Activated CD4-positive, alpha-beta memory T cell treated with anti-CD3 and anti-CD28 coated beads, Interleukin-2, amount 10 ng/mL, durations not matched to agents 7 days and 5 days (primary cell): ENCODE measurements around the gene ASMTL. TPM values are rescaled to one million over a fixed set of nuclear protein-coding genes. Genes with fewer than 3 reads are reported as not detected.
"Not testable (repeated sequence)": the region's sequence is repeated elsewhere in the genome, so short reads cannot be mapped to it uniquely, and the experiment has no call there.

Experiments
- CTCF ChIA-PET: fragments of 350-600 bp; sonication (Branson Sonifier 250); formaldehyde crosslinking; loops from one replicate; lab custom pipeline; 2021; ENCODE audit warnings: antibody characterized with exemption, inconsistent platforms; lab: Charles Lee
- POLR2A ChIA-PET: fragments of 350-600 bp; sonication (Branson Sonifier 250); formaldehyde crosslinking; loops from one replicate; lab custom pipeline; 2021; ENCODE audit warnings: antibody characterized with exemption; lab: Charles Lee
- DNase-seq: peaks from one replicate; pipeline ENCODE4 v3.0.0-alpha.2; 2020
- H3K27ac Mint-ChIP-seq: one replicate; pipeline ENCODE4 v1.8.0; 2021; ENCODE audit warnings: mild to moderate bottlenecking, mixed read lengths
- H3K27me3 Mint-ChIP-seq: one replicate; pipeline ENCODE4 v1.8.0; 2021; ENCODE audit warnings: mixed read lengths
- H3K36me3 Mint-ChIP-seq: one replicate; pipeline ENCODE4 v1.8.0; 2021; ENCODE audit warnings: low read depth, mixed read lengths
- H3K4me1 Mint-ChIP-seq: one replicate; pipeline ENCODE4 v1.8.0; 2021; ENCODE audit warnings: mixed read lengths
- H3K4me3 Mint-ChIP-seq: one replicate; pipeline ENCODE4 v1.8.0; 2021; ENCODE audit warnings: mild to moderate bottlenecking, mixed read lengths
- H3K9me3 Mint-ChIP-seq: one replicate; pipeline ENCODE4 v1.8.0; 2021; ENCODE audit warnings: mixed read lengths
- total RNA-seq, 2 experiments: library from RNA; stranded (reverse); gene quantifications; one replicate each; pipeline ENCODE4 v1.2.3, GENCODE V29; 2021

The ASMTL gene
- total RNA-seq, 2 experiments from 2014 or later = 62.2 to 63.3 TPM

- CTCF ChIA-PET, H3K27ac Mint-ChIP-seq, H3K4me3 Mint-ChIP-seq, H3K27me3 Mint-ChIP-seq, POLR2A ChIA-PET: not testable (repeated sequence)
- peak; percentile 20 for DNase-seq
- H3K36me3 Mint-ChIP-seq = peaks cover 75% of the 10 kb centered on the region
- peaks cover 26% of the 10 kb centered on the region for H3K4me1 Mint-ChIP-seq
- peaks cover 51% of the 10 kb centered on the region for H3K9me3 Mint-ChIP-seq
Measured at GRCh38 chrX:1446984-1447968, 5.4 kb downstream of the ASMTL start.

- Mint-ChIP-seq H3K4me1 (peaks cover 21% of the 10 kb centered on the region), H3K4me3 (no peak overlapping the region), H3K36me3 (peaks cover 81% of the 10 kb centered on the region), H3K27me3 (no peaks in the 10 kb centered on the region), H3K27ac (no peak overlapping the region), H3K9me3 (peaks cover 48% of the 10 kb centered on the region)
- peak; percentile 12 for DNase-seq
- CTCF ChIA-PET = no interaction called here
- POLR2A ChIA-PET = no interaction called here
Measured at GRCh38 chrX:1444561-1445500, 7.9 kb downstream of the ASMTL start.

DNA sequence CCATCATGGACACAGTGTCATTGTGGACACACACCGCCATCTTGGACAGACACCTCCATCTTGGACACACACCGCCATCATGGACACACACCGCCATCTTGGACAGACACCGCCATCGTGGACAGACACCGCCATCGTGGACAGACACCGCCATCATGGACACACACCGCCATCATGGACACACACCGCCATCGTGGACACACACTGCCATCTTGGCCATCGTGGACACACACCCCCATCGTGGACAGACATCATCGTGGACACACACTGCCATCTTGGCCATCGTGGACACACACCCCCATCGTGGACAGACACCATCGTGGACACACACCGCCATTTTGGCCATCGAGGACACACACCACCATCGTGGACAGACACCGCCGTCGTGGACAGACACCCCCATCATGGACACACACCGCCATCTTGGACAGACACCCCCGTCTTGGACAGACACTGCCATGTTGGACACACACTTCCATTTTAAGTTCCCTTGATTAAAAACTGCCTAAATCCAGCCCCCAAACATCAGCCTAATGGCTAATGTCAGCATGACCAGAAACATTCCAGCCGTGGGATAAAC, 9.1 kb downstream of the ASMTL start:
- Mint-ChIP-seq H3K4me3 (no peak overlapping the region), H3K27ac (no peak overlapping the region), H3K27me3 (no peaks in the 10 kb centered on the region), H3K9me3 (peaks cover 37% of the 10 kb centered on the region), H3K4me1 (peaks cover 13% of the 10 kb centered on the region), H3K36me3 (peaks cover 78% of the 10 kb centered on the region)
- CTCF ChIA-PET = no interaction called here
- DNase-seq = no peak
- POLR2A ChIA-PET = no interaction called here

GRCh38 chrX:1442724-1443367, 9.9 kb downstream of the ASMTL start:
- peaks cover 31% of the 10 kb centered on the region for H3K9me3 Mint-ChIP-seq
- no peak overlapping the region for H3K4me3 Mint-ChIP-seq
- DNase-seq = no peak
- H3K4me1 Mint-ChIP-seq = peaks cover 8% of the 10 kb centered on the region
- CTCF ChIA-PET = no interaction called here
- no peak overlapping the region for H3K27ac Mint-ChIP-seq
- no peaks in the 10 kb centered on the region for H3K27me3 Mint-ChIP-seq
- H3K36me3 Mint-ChIP-seq = peaks cover 77% of the 10 kb centered on the region
- POLR2A ChIA-PET = no interaction called here

DNA sequence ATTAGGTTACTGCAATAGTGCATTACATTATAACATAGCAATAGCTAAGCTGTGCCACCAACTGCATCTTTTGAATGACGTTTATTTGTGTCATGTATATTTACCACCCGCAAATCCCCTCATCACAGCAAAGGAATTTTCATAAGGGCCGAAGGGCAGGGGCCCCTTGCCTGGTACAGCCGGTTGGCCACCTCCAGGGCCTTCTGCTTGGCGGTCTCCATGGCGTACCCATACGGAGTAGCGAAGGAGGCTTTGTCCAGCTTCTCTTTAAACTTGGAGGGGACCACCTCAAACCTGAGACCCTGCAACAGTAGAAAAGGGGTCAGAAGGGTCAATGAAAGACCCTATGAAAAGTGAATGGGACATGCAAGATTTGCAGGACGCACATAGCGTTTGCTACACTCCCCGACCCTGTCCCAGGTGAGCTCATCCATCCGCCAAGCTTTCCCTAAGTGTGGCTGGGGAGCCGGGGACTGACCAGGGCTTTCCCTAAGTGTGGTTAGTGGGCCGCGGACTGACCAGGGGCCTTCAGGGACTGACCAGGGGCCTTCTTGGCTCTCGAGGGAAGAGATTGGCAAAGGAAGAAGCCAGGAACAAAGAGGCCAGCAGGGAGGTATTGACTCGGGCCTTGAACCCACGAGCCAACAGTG, 10.6 kb downstream of the ASMTL start:
- H3K36me3 Mint-ChIP-seq = peaks cover 77% of the 10 kb centered on the region
- no peak overlapping the region for H3K4me3 Mint-ChIP-seq
- no peaks in the 10 kb centered on the region for H3K27me3 Mint-ChIP-seq
- CTCF ChIA-PET = no interaction called here
- peaks cover 25% of the 10 kb centered on the region for H3K9me3 Mint-ChIP-seq
- no peak overlapping the region for H3K27ac Mint-ChIP-seq
- DNase-seq = no peak
- H3K4me1 Mint-ChIP-seq = peaks cover 2% of the 10 kb centered on the region
- POLR2A ChIA-PET = no interaction called here

DNA sequence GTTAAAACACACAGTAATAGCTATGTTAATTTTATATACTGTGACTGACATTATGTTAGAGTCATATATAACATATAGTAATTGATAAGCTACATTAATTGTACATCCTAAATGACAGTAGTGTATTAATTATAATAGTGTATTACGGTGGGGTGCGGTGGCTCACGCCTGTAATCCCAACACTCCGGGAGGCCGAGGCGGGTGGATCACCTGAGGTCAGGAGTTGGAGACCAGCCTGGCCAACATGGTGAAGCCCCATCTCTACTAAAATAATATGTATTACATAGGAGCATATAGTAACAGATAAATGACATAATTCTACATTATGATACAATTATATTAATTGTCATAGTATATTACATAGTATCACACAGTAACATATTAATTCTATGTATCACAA, 12.2 kb downstream of the ASMTL start:
- H3K4me3 Mint-ChIP-seq = no peak overlapping the region
- no peaks in the 10 kb centered on the region for H3K27me3 Mint-ChIP-seq
- peaks cover 19% of the 10 kb centered on the region for H3K9me3 Mint-ChIP-seq
- CTCF ChIA-PET = no interaction called here
- H3K36me3 Mint-ChIP-seq = peaks cover 77% of the 10 kb centered on the region
- no peak overlapping the region for H3K27ac Mint-ChIP-seq
- POLR2A ChIA-PET = no interaction called here
- DNase-seq = no peak
- H3K4me1 Mint-ChIP-seq = no peaks in the 10 kb centered on the region

GRCh38 chrX:1435241-1435895, 17.3 kb downstream of the ASMTL start:
- H3K27me3 Mint-ChIP-seq = no peaks in the 10 kb centered on the region

DNA sequence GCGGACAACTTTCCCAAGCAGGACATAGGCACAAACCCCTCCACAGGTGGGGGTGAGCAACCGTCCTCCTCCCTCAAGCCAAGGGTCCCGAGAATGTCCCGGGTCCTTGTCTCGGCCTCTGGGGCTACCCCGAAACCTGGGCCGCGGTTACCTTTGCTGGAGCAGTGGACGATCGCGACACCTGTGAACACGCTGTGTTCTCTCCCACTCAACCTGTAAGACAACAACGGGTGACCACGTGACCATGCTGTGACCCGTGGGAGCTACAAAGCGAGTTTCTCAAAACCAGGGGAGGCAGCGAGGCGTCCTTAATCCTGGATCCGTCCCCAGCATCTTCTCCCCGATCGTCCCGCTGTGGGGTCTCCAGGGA, 17.9 kb downstream of the ASMTL start:
- no peaks in the 10 kb centered on the region for H3K4me1 Mint-ChIP-seq
- DNase-seq = no peak
- H3K36me3 Mint-ChIP-seq = peaks cover 59% of the 10 kb centered on the region
- no peaks in the 10 kb centered on the region for H3K27me3 Mint-ChIP-seq
- no peak overlapping the region for H3K4me3 Mint-ChIP-seq
- ChIA-PET CTCF (no interaction called here), POLR2A (no interaction called here)
- no peak overlapping the region for H3K27ac Mint-ChIP-seq
- H3K9me3 Mint-ChIP-seq = no peaks in the 10 kb centered on the region

More at GRCh38 chrX:1435241-1435895, 17.3 kb downstream of the ASMTL start:
- DNase-seq = no peak
- H3K4me1 Mint-ChIP-seq = no peaks in the 10 kb centered on the region
- H3K9me3 Mint-ChIP-seq = no peaks in the 10 kb centered on the region
- H3K4me3 Mint-ChIP-seq = no peak overlapping the region
- POLR2A ChIA-PET = no interaction called here
- H3K36me3 Mint-ChIP-seq = peaks cover 59% of the 10 kb centered on the region
- no peak overlapping the region for H3K27ac Mint-ChIP-seq
- CTCF ChIA-PET = no interaction called here

DNA sequence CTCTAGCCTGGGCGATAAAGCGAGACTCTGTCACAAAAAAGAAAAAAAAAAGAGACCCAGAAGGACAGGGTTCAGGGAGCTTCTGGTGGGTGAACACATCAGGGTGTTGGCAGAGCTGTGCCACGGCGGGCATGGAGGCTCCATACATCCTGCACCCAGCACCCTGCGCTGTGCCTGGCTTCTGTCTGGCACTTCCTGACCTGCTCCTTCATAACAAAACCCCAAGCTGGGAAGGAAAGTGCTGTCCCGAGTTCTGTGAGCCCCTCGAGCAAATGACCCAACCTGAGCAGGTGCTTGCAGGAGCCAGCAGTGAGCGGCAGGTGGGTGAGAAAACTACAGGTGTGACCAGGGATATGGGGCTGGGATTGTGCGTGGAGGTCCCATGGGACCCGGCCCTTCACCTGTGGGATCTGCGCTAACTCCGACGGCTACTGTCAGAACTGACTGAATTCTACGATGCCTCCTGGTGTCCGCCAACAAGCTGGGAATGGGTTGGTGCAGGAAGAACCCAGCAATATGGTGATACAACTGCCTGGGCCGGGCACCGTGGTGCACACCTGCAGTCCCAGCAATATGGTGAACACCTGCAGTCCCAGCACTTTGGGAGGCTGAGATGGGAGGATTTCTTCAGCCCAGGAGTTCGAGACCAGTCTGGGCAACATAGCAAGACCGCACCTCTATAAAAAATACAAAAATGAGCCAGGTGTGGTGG, 18.9 kb downstream of the ASMTL start:
- no peaks in the 10 kb centered on the region for H3K9me3 Mint-ChIP-seq
- peaks cover 52% of the 10 kb centered on the region for H3K36me3 Mint-ChIP-seq
- POLR2A ChIA-PET = no interaction called here
- DNase-seq = no peak
- H3K27me3 Mint-ChIP-seq = no peaks in the 10 kb centered on the region
- no peaks in the 10 kb centered on the region for H3K4me1 Mint-ChIP-seq
- CTCF ChIA-PET = no interaction called here
- no peak overlapping the region for H3K27ac Mint-ChIP-seq
- H3K4me3 Mint-ChIP-seq = no peak overlapping the region

- POLR2A ChIA-PET = no interaction called here
- no peak overlapping the region for H3K4me3 Mint-ChIP-seq
- CTCF ChIA-PET = no interaction called here
- H3K9me3 Mint-ChIP-seq = no peaks in the 10 kb centered on the region
- no peaks in the 10 kb centered on the region for H3K4me1 Mint-ChIP-seq
- DNase-seq = no peak
- H3K36me3 Mint-ChIP-seq = peaks cover 42% of the 10 kb centered on the region
- H3K27ac Mint-ChIP-seq = no peak overlapping the region
- H3K27me3 Mint-ChIP-seq = no peaks in the 10 kb centered on the region
Measured at GRCh38 chrX:1430451-1430850, 22.3 kb downstream of the ASMTL start.

GRCh38 chrX:1427756-1428155, 25.0 kb downstream of the ASMTL start:
- ChIA-PET CTCF (no interaction called here), POLR2A (no interaction called here)
- H3K27ac Mint-ChIP-seq = no peak overlapping the region

More at GRCh38 chrX:1427756-1428155, 25.0 kb downstream of the ASMTL start:
- no peaks in the 10 kb centered on the region for H3K4me1 Mint-ChIP-seq
- no peak for DNase-seq
- H3K36me3 Mint-ChIP-seq = peaks cover 58% of the 10 kb centered on the region
- no peak overlapping the region for H3K4me3 Mint-ChIP-seq
- H3K27me3 Mint-ChIP-seq = no peaks in the 10 kb centered on the region
- H3K9me3 Mint-ChIP-seq = peaks cover 17% of the 10 kb centered on the region
